Retinal pigment epithelial cell (primary cell): Measurements from ENCODE around the gene TOP2A.

ENCODE experiments used
- DNase-seq: peaks from one replicate; pipeline ENCODE4 v3.0.0-alpha.2; 2010; ENCODE audit warnings: low read depth
- H3K4me3 ChIP-seq: 2 replicates; pipeline ENCODE4 v1.5.1; 2011; ENCODE audit warnings: mild to moderate bottlenecking, low read length, control low read depth, moderate library complexity
- CTCF ChIP-seq: conservative IDR thresholded peaks from 2 replicates; pipeline ENCODE4 v1.5.1; 2011; ENCODE audit warnings: low read depth, low read length, control low read depth, inconsistent platforms

The TOP2A gene

GRCh38 chr17:40461732-40462342 lies 44.1 kb upstream of the TOP2A start:
- DNase-seq: no peak

GRCh38 chr17:40460968-40461731 lies 43.5 kb upstream of the TOP2A start:
- TF ChIP-seq CTCF: no peak
- DNase-seq: no peak
- no peak overlapping the region for H3K4me3 ChIP-seq

More at GRCh38 chr17:40461732-40462342, 44.1 kb upstream of the TOP2A start:
- no peak overlapping the region for H3K4me3 ChIP-seq
- TF ChIP-seq CTCF: no peak

DNA sequence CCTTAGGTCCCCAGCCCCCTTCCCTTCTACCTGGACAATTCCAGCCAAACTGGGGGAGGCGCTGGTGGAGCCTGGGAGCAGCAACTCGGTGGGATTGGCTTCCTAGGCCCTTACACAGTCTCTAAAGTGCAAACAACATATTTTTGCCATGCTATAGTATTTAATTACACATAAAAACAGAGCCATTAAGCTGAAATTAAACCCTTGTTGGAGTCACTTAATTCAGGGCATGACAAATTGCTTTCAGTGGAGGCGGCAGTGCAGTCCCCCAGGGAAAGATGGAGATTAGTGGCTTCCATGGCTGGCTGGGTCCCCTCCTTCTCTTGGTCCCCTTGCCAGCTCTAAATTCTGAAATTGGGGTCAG lies 42.9 kb upstream of the TOP2A start:
- TF ChIP-seq CTCF: no peak
- no peak overlapping the region for H3K4me3 ChIP-seq
- DNase-seq: no peak

DNA sequence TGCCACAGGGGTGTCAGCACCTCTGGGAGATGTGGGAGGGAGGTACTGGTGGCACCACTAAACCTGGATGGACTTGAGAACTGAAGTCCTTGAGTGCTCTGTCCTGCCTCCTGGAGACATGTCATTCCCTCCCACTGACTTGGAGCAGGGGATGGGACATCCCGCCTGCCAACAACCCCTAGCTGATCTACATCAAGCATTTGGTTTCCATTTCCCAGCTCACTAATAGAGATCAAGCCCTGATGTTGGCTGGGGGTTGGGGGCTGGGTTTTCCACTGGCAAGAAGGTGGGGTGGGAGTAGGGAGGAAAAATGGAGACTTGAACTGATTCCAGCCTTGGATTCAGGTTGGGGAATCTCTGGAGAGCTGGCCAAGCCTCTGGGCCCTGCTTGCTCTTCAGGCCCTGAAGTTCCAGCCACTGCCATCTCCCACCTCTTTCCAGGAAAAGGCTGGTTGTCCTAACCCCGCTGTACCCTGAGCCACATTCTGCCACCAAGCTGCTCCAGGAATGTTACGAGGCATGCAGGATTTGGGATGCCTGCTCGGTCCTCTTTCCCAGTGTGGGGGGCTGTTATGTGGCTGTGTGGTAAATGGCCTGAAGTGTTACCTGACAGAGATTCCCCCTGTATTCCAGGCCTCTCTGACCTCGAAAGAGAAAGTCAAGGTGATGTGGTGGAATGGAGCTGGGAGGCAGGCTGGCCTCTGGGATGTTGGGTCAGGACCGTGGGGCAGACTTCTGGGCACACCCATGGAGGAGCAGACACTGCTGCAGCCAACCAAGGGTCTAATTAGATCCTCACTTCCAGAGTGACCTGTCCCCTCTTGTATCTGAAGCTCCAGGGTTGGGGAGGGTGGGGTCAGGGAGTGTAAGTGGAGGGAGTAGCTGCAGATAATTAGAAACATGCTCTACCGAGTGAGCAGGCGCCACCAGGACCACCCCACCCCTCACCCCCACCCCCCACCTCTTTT lies 42.2 kb upstream of the TOP2A start:
- DNase-seq: no peak
- H3K4me3 ChIP-seq: no peak overlapping the region
- TF ChIP-seq CTCF: no peak

DNA sequence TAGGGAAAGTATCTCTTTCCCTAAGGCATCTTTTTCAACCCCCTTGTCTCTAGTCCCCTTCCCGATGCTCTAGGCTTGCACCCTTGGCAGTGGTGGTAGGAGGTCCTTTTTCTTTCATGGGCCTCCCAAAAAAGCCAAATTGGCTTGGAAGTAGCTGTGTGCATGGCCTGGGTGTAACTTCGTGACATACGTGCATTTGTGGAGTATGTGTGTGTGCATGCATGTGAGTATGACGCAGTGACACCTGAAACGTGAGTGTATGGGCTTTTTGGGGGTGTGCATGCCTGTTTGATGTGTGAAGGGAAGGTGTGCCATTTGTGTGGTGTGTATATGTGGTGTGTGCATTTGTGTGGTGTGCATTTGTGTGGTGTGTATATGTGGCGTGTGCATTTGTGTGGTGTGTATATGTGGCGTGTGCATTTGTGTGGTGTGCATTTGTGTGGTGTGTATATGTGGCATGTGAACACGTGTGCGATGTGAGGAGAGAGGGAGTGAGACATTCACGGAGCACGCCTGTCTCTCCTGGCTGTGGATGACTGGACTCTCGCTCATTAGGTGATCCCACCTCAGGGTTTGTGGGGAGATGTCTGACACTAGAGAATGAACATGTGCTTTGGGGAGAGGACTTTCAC lies 41.3 kb upstream of the TOP2A start:
- no peak for DNase-seq
- TF ChIP-seq CTCF: no peak

GRCh38 chr17:40457964-40458791 lies 40.5 kb upstream of the TOP2A start:
- TF ChIP-seq CTCF: no peak
- peak; percentile 78 for DNase-seq
- H3K4me3 ChIP-seq: no peak overlapping the region

More for the DNA sequence above, 41.3 kb upstream of the TOP2A start:
- H3K4me3 ChIP-seq: no peak overlapping the region
